LNCaP clone FGC (cell line): Measurements from ENCODE around the gene NPY2R.

ENCODE experiments used
- DNase-seq: peaks from one replicate; pipeline ENCODE4 v3.0.0-alpha.2; 2011; ENCODE audit warnings: low read depth
- H3K4me3 ChIP-seq: 2 replicates; pipeline ENCODE4 v1.5.1; 2011; ENCODE audit warnings: mild to moderate bottlenecking, low read depth, low read length, control low read depth
- TF ChIP-seq, protein P1 (sequence below): IDR thresholded peaks from 2 replicates; pipeline ENCODE4 v1.5.1; 2012; ENCODE audit warnings: mild to moderate bottlenecking; ENCODE audit not compliant: control insufficient read depth, insufficient read depth; ENCODE audit errors: extremely low read depth

The NPY2R gene, protein sequence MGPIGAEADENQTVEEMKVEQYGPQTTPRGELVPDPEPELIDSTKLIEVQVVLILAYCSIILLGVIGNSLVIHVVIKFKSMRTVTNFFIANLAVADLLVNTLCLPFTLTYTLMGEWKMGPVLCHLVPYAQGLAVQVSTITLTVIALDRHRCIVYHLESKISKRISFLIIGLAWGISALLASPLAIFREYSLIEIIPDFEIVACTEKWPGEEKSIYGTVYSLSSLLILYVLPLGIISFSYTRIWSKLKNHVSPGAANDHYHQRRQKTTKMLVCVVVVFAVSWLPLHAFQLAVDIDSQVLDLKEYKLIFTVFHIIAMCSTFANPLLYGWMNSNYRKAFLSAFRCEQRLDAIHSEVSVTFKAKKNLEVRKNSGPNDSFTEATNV

DNA sequence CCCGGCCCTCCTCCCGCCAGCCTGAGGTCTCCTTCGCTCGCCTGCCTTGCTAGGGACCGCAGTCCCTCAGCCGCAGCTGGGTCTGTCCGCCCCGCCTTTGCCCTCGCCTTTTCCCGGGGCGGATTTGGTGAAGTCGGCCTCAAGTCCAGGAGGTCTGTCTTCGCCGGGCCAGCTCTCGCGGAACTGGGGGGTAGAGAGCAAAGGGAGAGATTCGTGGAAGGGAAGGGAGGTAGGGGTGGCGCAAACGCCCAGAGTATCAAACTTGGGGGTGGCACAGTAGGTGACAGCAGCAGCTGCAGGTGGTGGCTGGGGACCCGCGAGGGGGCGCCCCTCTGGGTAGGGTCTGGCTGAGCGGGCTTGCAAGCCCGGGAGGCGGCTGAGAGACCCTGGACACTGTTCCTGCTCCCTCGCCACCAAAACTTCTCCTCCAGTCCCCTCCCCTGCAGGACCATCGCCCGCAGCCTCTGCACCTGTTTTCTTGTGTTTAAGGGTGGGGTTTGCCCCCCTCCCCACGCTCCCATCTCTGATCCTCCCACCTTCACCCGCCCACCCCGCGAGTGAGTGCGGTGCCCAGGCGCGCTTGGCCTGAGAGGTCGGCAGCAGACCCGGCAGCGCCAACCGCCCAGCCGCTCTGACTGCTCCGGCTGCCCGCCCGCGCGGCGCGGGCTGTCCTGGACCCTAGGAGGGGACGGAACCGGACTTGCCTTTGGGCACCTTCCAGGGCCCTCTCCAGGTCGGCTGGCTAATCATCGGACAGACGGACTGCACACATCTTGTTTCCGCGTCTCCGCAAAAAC, at the start of gene NPY2R:
NPY2R (plus strand) TSS at position 379 of the 797 bp plus-strand sequence. CDS start 5,304 bp downstream, outside the sequence.
- no peak within 1 kb of the TSS for H3K4me3 ChIP-seq
- DNase-seq, result no peak
- TF ChIP-seq, protein P1, sequence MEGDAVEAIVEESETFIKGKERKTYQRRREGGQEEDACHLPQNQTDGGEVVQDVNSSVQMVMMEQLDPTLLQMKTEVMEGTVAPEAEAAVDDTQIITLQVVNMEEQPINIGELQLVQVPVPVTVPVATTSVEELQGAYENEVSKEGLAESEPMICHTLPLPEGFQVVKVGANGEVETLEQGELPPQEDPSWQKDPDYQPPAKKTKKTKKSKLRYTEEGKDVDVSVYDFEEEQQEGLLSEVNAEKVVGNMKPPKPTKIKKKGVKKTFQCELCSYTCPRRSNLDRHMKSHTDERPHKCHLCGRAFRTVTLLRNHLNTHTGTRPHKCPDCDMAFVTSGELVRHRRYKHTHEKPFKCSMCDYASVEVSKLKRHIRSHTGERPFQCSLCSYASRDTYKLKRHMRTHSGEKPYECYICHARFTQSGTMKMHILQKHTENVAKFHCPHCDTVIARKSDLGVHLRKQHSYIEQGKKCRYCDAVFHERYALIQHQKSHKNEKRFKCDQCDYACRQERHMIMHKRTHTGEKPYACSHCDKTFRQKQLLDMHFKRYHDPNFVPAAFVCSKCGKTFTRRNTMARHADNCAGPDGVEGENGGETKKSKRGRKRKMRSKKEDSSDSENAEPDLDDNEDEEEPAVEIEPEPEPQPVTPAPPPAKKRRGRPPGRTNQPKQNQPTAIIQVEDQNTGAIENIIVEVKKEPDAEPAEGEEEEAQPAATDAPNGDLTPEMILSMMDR, result no peak

DNA sequence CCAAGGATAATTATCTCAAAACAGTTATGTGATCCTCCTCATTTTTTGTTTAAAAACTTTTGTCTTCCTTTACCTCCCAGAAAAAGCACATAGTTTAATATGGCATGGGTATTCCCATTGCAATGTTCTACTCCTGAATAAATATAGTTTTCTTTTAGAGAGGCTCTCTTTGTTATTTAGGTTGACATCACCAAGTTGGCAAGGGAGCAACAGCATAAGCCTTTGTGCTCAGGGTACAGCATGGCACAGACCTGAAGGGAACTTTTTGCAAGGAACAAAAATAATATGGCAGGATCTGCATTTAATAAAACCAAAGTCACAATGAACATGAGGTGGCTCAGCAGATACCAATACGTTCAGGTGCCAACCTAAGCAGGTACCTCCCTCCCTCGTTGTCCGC, 47.1 kb upstream of the NPY2R start:
- H3K4me3 ChIP-seq, result no peak overlapping the region
- TF ChIP-seq, protein P1, result no peak
- DNase-seq, result no peak

DNA sequence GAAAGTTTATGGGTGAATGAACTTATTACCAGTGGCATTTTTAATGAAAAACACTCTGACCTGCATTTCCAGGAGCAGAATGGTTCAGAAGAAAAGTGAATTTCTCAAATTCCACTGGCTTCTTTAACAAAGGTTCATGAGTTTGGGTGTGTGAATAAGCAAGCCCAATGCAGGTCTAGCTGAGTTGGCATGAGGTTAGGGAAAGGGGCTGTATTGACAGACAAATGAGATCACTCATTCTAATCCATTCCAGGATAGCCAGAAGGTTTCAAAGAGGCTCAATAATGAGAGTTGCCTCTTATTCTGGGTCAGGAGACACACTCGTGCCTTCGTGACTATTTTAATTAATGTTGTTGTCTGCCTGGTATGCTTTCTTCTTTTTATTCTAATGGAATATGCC, 43.7 kb upstream of the NPY2R start:
- TF ChIP-seq, protein P1, result no peak
- no peak for DNase-seq
- no peak overlapping the region for H3K4me3 ChIP-seq

DNA sequence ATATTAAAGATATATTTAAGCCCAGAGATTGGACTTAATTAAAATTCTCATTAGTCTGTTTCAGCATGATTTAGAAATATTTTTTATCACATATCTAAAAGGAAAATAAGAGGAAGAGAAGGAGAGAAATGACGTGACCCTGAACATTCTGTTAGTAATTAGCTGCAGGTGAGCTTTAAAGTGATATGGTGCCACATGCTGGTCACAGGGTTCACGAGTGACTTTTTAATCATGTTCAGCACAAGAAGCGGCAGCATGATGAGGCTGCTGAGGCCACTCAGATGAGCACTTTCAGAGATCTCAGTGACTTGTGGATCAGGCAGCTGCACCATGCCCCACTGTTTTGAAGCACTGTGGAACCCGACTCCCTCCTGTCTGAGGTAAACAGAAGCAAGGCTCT, 37.9 kb upstream of the NPY2R start:
- TF ChIP-seq, protein P1, result peak; percentile 53
- no peak for DNase-seq
- H3K4me3 ChIP-seq, result no peak overlapping the region

DNA sequence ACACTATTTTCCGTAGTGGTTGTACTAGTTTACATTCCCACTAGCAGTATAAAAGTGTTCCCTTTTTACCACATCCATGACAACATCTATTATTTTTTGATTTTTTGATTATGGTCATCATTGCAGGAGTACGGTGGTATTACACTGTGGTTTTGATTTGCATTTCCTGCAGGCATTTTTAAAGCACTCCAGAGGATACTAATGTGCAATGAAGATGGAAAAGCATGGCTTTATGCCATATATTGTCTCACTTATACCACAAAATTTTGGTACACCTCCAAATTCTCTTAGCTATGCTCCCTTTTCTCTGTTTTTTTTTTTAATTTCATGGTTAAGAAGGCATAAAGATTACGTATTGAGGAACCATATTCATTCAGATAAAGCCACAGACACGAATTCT, 35.1 kb upstream of the NPY2R start:
- TF ChIP-seq, protein P1, result no peak
- DNase-seq, result no peak
- no peak overlapping the region for H3K4me3 ChIP-seq

DNA sequence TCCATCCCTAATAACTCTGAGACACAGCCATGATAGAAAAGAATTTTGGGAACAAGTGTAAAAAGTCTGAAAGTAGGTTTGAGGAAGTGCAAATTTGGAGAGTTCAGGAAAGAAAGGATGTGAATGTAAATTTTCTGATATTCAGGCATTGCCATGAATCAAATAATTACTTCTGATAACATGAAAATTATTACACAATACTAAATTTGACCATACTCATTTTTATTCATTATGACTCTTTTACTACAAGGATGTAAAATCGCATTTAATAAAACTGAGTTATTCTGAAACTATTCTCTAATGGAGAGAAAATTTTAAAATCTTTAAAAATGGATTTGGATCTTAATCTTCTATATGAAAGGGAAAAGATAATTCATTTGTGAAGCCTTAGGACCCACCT, 33.8 kb upstream of the NPY2R start:
- no peak overlapping the region for H3K4me3 ChIP-seq
- DNase-seq, result no peak
- TF ChIP-seq, protein P1, result no peak
